Measurements from ENCODE around the gene PPARA.
"Not testable (repeated sequence)": the region's sequence is repeated elsewhere in the genome, so short reads cannot be mapped to it uniquely, and the experiment has no call there.

DNA sequence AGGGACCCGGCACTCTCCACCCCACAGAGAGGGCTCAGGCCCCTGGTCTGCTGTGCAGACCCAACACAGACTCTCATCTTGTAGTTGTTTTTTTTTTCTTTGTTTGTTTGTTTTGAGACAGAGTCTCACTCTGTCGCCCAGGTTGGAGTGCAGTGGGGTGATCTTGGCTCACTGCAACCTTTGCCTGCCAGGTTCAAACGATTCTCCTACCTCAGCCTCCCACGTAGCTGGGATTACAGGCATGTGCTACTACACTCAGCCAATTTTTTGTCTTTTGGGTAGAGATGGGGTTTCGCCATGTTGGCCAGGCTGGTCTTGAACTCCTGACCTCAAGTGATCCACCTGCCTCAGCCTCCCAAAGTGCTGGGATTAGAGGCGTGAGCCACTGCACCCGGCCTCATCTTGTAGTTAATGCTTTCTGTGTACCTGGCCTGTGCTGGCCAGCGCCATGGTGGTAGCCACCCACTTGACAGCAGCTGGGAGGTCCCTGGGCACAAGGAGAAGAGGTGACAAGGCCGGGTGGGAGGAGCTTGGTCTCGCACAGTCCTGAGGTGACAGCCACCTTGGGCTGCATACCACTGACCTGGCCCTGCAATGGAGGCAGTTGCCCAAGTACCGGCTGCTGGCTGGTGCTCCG lies 18.0 kb upstream of the PPARA start:
- TF ChIP-seq, protein P1, sequence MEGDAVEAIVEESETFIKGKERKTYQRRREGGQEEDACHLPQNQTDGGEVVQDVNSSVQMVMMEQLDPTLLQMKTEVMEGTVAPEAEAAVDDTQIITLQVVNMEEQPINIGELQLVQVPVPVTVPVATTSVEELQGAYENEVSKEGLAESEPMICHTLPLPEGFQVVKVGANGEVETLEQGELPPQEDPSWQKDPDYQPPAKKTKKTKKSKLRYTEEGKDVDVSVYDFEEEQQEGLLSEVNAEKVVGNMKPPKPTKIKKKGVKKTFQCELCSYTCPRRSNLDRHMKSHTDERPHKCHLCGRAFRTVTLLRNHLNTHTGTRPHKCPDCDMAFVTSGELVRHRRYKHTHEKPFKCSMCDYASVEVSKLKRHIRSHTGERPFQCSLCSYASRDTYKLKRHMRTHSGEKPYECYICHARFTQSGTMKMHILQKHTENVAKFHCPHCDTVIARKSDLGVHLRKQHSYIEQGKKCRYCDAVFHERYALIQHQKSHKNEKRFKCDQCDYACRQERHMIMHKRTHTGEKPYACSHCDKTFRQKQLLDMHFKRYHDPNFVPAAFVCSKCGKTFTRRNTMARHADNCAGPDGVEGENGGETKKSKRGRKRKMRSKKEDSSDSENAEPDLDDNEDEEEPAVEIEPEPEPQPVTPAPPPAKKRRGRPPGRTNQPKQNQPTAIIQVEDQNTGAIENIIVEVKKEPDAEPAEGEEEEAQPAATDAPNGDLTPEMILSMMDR (IDR thresholded peaks at IDR 0.05): not testable (repeated sequence)
- TF ChIP-seq POLR2AphosphoS5 (IDR thresholded peaks at IDR 0.05; ENCODE audit: low read depth, low read length); SIN3A (IDR thresholded peaks at IDR 0.05; ENCODE audit: borderline replicate concordance, insufficient read depth, low read depth, low read length): not testable (repeated sequence)

All from Panc1 (cell line).